Spleen (tissue), 11 donors: Measurements from ENCODE around the gene TENM3. TPM values are rescaled to one million over a fixed set of nuclear protein-coding genes. Genes with fewer than 3 reads are reported as not detected.

ENCODE experiments used
- DNase-seq: peaks from one replicate; pipeline ENCODE4 v3.0.0-alpha.2; 2020
- H3K27ac ChIP-seq, 8 donors: fragments of 200-600 bp; sonication (generic) in 7 of 8; 1 replicate in 4 of 8; 2 replicates in 4 of 8; pipeline versions ENCODE4 v1.5.0 to v1.8.0; 2016 to 2021; ENCODE audit warnings: inconsistent platforms in 4 of 8, mild to moderate bottlenecking in 4 of 8, moderate library complexity in 1 of 8
- H3K27me3 ChIP-seq, 7 donors: fragments of 200-600 bp; sonication (generic) in 6 of 7; replicated peaks in 1 of 7; 1 replicate in 4 of 7; 2 replicates in 3 of 7; pipeline versions ENCODE4 v1.5.0 to v1.8.0; 2016 to 2021; ENCODE audit warnings: inconsistent platforms in 3 of 7, mild to moderate bottlenecking in 1 of 7
- H3K36me3 ChIP-seq, 6 donors: fragments of 200-600 bp; sonication (generic) in 5 of 6; 1 replicate in 4 of 6; 2 replicates in 2 of 6; pipeline versions ENCODE4 v1.5.0 to v1.8.0; 2016 to 2021; ENCODE audit warnings: inconsistent platforms in 2 of 6
- H3K4me1 ChIP-seq, 6 donors: fragments of 200-600 bp; sonication (generic) in 5 of 6; 1 replicate in 3 of 6; 2 replicates in 3 of 6; pipeline versions ENCODE4 v1.5.0 to v1.8.0; 2016 to 2021; ENCODE audit warnings: inconsistent platforms in 3 of 6
- H3K4me3 ChIP-seq, 8 donors: fragments of 200-600 bp; sonication (generic) in 7 of 8; 1 replicate in 4 of 8; 2 replicates in 4 of 8; pipeline versions ENCODE4 v1.5.0 to v1.8.0; 2016 to 2021; ENCODE audit warnings: inconsistent platforms in 4 of 8, mild to moderate bottlenecking in 4 of 8, moderate library complexity in 2 of 8
- H3K9me3 ChIP-seq, 8 donors: fragments of 200-600 bp; sonication (generic) in 7 of 8; 1 replicate in 4 of 8; 2 replicates in 4 of 8; pipeline versions ENCODE4 v1.5.0 to v1.8.0; 2016 to 2021; ENCODE audit warnings: inconsistent platforms in 4 of 8
- CTCF ChIP-seq, 11 experiments: fragments of 200-600 bp in 7 of 11; fragments of 450-650 bp in 4 of 11; sonication (generic) in 4 of 11; IDR thresholded peaks in 8 of 11; conservative IDR thresholded peaks in 3 of 11; 1 replicate in 7 of 11; 2 replicates in 4 of 11; pipeline versions ENCODE4 v1.4.0 to v1.8.0; 2016 to 2021; ENCODE audit warnings: antibody characterized with exemption in 11 of 11, inconsistent platforms in 4 of 11, mild to moderate bottlenecking in 1 of 11
- POLR2A ChIP-seq, 3 donors: fragments of 450-650 bp; IDR thresholded peaks; one replicate each; pipeline ENCODE4 v1.5.1; 2017; ENCODE audit warnings: antibody characterized with exemption in 3 of 3, mild to moderate bottlenecking in 1 of 3
- POLR2AphosphoS5 ChIP-seq, 3 donors: sonication (generic); formaldehyde crosslinking; IDR thresholded peaks; one replicate each; pipeline ENCODE4 v1.5.1; 2017; ENCODE audit warnings: antibody characterized with exemption in 3 of 3
- WGBS, 5 donors: extraction: QIAGEN DNeasy Blood & Tissue Kit in 3 of 5; methylation state at CpG; one replicate each; pipeline versions ENCODE4 v1.1.5 to v1.1.7; 2013 to 2018; 5-methylcytosine and 5-hydroxymethylcytosine counted together
- intact Hi-C: fragments of 100-400 bp; cut with DNase I; formaldehyde crosslinking; loops from one replicate; pipeline ENCODE4 v1.15.0; 2023; ENCODE audit warnings: low total_unique reads
- polyA plus RNA-seq, 3 donors: library from polyadenylated mRNA; stranded (reverse); fragments of 200-250 nt; gene quantifications; one replicate each; pipeline ENCODE4 v1.2.1, GENCODE V29; 2013
- total RNA-seq, 7 donors: library from RNA; depleted of rRNA in 3 of 7; stranded (reverse); fragments of >200 nt in 3 of 7; fragmentation: NEBNext Ultra II Directional in 4 of 7; extraction: Animal tissue kit (Norgen Biotek cat#: 25700) in 4 of 7; gene quantifications; one replicate each; pipeline versions ENCODE4 v1.1.0 to v1.2.1, GENCODE V29; 2016 to 2021
- donor health status: healthy with polysubstance abuse.
- donor health status: DM: no; HTN: no; CAD: no; lungs with moderate emphysema.
- donor health status: DM: no; HTN: no; CAD: no.
- donor health status: Bipolar disorder and iron deficiency.
- donor health status: healthy.
- donor health status: DM: no; HTN: no; CAD: no.
- donor health status: DM: yes; HTN: yes; CAD: no.

The TENM3 gene
- total and polyA plus RNA-seq, 10 donors, result 0.37 to 45.6 (median 17.7) TPM

- intact Hi-C loops, result no loop called here
- WGBS, 5 donors, result 77 to 85% (median 79%) methylated on average over 3 of the region's 3 CpGs
- H3K36me3 ChIP-seq, result no peaks in the 10 kb centered on the region
- no peaks in the 10 kb centered on the region for H3K9me3 ChIP-seq
- H3K4me1 ChIP-seq, result no peaks in the 10 kb centered on the region
- no peak for TF ChIP-seq CTCF (IDR thresholded peaks at IDR 0.05 in 8 of 11, conservative IDR thresholded peaks at IDR 0.05 in 3 of 11)
- no peak for TF ChIP-seq POLR2AphosphoS5 (IDR thresholded peaks at IDR 0.05)
- TF ChIP-seq POLR2A (IDR thresholded peaks at IDR 0.05), result no peak
- no peak overlapping the region for H3K27ac ChIP-seq
- no peak for DNase-seq
- no peaks in the 10 kb centered on the region for H3K27me3 ChIP-seq
- no peak overlapping the region for H3K4me3 ChIP-seq
Measured at GRCh38 chr4:182653596-182653995, 410.4 kb downstream of the TENM3 start.

GRCh38 chr4:182655340-182655739 lies 412.1 kb downstream of the TENM3 start:
- TF ChIP-seq POLR2A (IDR thresholded peaks at IDR 0.05) (no peak), POLR2AphosphoS5 (IDR thresholded peaks at IDR 0.05) (no peak), CTCF (IDR thresholded peaks at IDR 0.05 in 8 of 11, conservative IDR thresholded peaks at IDR 0.05 in 3 of 11) (no peak)
- DNase-seq, result no peak
- Histone ChIP-seq H3K27me3 (no peaks in the 10 kb centered on the region), H3K36me3 (no peaks in the 10 kb centered on the region), H3K27ac (no peak overlapping the region), H3K4me3 (no peak overlapping the region), H3K9me3 (no peaks in the 10 kb centered on the region), H3K4me1 (no peaks in the 10 kb centered on the region)
- WGBS, 5 donors, result 85 to 93% (median 91%) methylated on average over 7 of the region's 7 CpGs
- intact Hi-C loops, result no loop called here

GRCh38 chr4:182662551-182662950 lies 419.3 kb downstream of the TENM3 start:
- Histone ChIP-seq H3K27ac (no peak overlapping the region), H3K27me3 (no peaks in the 10 kb centered on the region), H3K9me3 (peaks cover 0 to 14% (median 1%) of the 10 kb centered on the region in 8 donors), H3K4me1 (no peaks in the 10 kb centered on the region), H3K36me3 (no peaks in the 10 kb centered on the region), H3K4me3 (no peak overlapping the region)
- WGBS, 5 donors, result 51 to 74% (median 61%) methylated on average over 2 of the region's 2 CpGs
- intact Hi-C loops, result no loop called here
- DNase-seq, result no peak
- no peak for TF ChIP-seq POLR2A (IDR thresholded peaks at IDR 0.05)

GRCh38 chr4:182671231-182671630 lies 428.0 kb downstream of the TENM3 start:
- no peak for DNase-seq
- WGBS, 5 donors, result 61 to 76% (median 72%) methylated on average over 3 of the region's 3 CpGs
- H3K9me3 ChIP-seq, result no peaks in the 10 kb centered on the region
- no peak overlapping the region for H3K4me3 ChIP-seq
- intact Hi-C loops, result no loop called here
- TF ChIP-seq POLR2AphosphoS5 (IDR thresholded peaks at IDR 0.05) (no peak), POLR2A (IDR thresholded peaks at IDR 0.05) (no peak), CTCF (IDR thresholded peaks at IDR 0.05 in 8 of 11, conservative IDR thresholded peaks at IDR 0.05 in 3 of 11) (no peak)
- no peaks in the 10 kb centered on the region for H3K36me3 ChIP-seq
- H3K27ac ChIP-seq, result no peak overlapping the region
- H3K27me3 ChIP-seq, result peaks cover 0 to 4% (median 0%) of the 10 kb centered on the region in 7 donors
- H3K4me1 ChIP-seq, result no peaks in the 10 kb centered on the region

- Histone ChIP-seq H3K36me3 (no peaks in the 10 kb centered on the region), H3K27me3 (peaks cover 0 to 4% (median 0%) of the 10 kb centered on the region in 7 donors), H3K4me3 (no peak overlapping the region), H3K9me3 (no peaks in the 10 kb centered on the region), H3K27ac (no peak overlapping the region), H3K4me1 (no peaks in the 10 kb centered on the region)
- WGBS, 5 donors, result 73 to 85% (median 77%) methylated on average over 5 of the region's 5 CpGs
- no peak for TF ChIP-seq CTCF (IDR thresholded peaks at IDR 0.05 in 8 of 11, conservative IDR thresholded peaks at IDR 0.05 in 3 of 11)
- no peak for TF ChIP-seq POLR2A (IDR thresholded peaks at IDR 0.05)
- no peak for TF ChIP-seq POLR2AphosphoS5 (IDR thresholded peaks at IDR 0.05)
- intact Hi-C loops, result no loop called here
- no peak for DNase-seq
Measured at GRCh38 chr4:182671749-182672148, 428.5 kb downstream of the TENM3 start.
